ENCODE data around the gene PTPRU. TPM values are rescaled to one million over a fixed set of nuclear protein-coding genes. Genes with fewer than 3 reads are reported as not detected.

The PTPRU gene
- total and polyA plus RNA-seq, 2 experiments from 2014 or later, result 23.2 to 89.7 TPM

GRCh38 chr1:29360768-29361167 lies 124.4 kb downstream of the PTPRU start:
- H3K36me3 ChIP-seq, result no peaks in the 10 kb centered on the region
- TF ChIP-seq CTCF (IDR thresholded peaks at IDR 0.05; ENCODE audit: low read depth, low read length), result no peak
- peaks cover 26% of the 10 kb centered on the region for H3K4me1 ChIP-seq (ENCODE audit: low read depth)
- no peak for DNase-seq (ENCODE audit: low read depth in 1 of 2, low spot score in 1 of 2)
- no peak overlapping the region for H3K4me3 ChIP-seq
- no peaks in the 10 kb centered on the region for H3K27me3 ChIP-seq
- no peak overlapping the region for H3K27ac ChIP-seq
- no peaks in the 10 kb centered on the region for H3K9me3 ChIP-seq (ENCODE audit: low read depth)

- H3K36me3 ChIP-seq, result no peaks in the 10 kb centered on the region
- no peak overlapping the region for H3K27ac ChIP-seq
- no peaks in the 10 kb centered on the region for H3K27me3 ChIP-seq
- no peak overlapping the region for H3K4me3 ChIP-seq
- no peaks in the 10 kb centered on the region for H3K9me3 ChIP-seq (ENCODE audit: low read depth)
- DNase-seq (ENCODE audit: low read depth in 1 of 2, low spot score in 1 of 2), result no peak
- no peak for TF ChIP-seq CTCF (IDR thresholded peaks at IDR 0.05; ENCODE audit: low read depth, low read length)
- peaks cover 26% of the 10 kb centered on the region for H3K4me1 ChIP-seq (ENCODE audit: low read depth)
Measured at GRCh38 chr1:29361686-29362085, 125.4 kb downstream of the PTPRU start.

GRCh38 chr1:29362116-29362515 lies 125.8 kb downstream of the PTPRU start:
- no peak overlapping the region for H3K27ac ChIP-seq
- DNase-seq (ENCODE audit: low read depth in 1 of 2, low spot score in 1 of 2), result no peak
- H3K36me3 ChIP-seq, result no peaks in the 10 kb centered on the region
- no peaks in the 10 kb centered on the region for H3K9me3 ChIP-seq (ENCODE audit: low read depth)
- H3K4me1 ChIP-seq (ENCODE audit: low read depth), result peaks cover 26% of the 10 kb centered on the region
- no peak overlapping the region for H3K4me3 ChIP-seq
- no peaks in the 10 kb centered on the region for H3K27me3 ChIP-seq
- TF ChIP-seq CTCF (IDR thresholded peaks at IDR 0.05; ENCODE audit: low read depth, low read length), result no peak

- no peak overlapping the region for H3K4me3 ChIP-seq
Measured at GRCh38 chr1:29362764-29363163, 126.4 kb downstream of the PTPRU start.

GRCh38 chr1:29363536-29363935 lies 127.2 kb downstream of the PTPRU start:
- Histone ChIP-seq H3K36me3 (no peaks in the 10 kb centered on the region), H3K4me1 (ENCODE audit: low read depth) (peaks cover 24% of the 10 kb centered on the region), H3K9me3 (ENCODE audit: low read depth) (no peaks in the 10 kb centered on the region), H3K27me3 (no peaks in the 10 kb centered on the region), H3K4me3 (no peak overlapping the region), H3K27ac (no peak overlapping the region)
- DNase-seq (ENCODE audit: low read depth in 1 of 2, low spot score in 1 of 2), result no peak
- no peak for TF ChIP-seq CTCF (IDR thresholded peaks at IDR 0.05; ENCODE audit: low read depth, low read length)

More at GRCh38 chr1:29362764-29363163, 126.4 kb downstream of the PTPRU start:
- H3K27me3 ChIP-seq, result no peaks in the 10 kb centered on the region
- H3K4me1 ChIP-seq (ENCODE audit: low read depth), result peaks cover 26% of the 10 kb centered on the region
- H3K36me3 ChIP-seq, result no peaks in the 10 kb centered on the region
- no peak for DNase-seq (ENCODE audit: low read depth in 1 of 2, low spot score in 1 of 2)
- H3K9me3 ChIP-seq (ENCODE audit: low read depth), result no peaks in the 10 kb centered on the region
- TF ChIP-seq CTCF (IDR thresholded peaks at IDR 0.05; ENCODE audit: low read depth, low read length), result no peak
- no peak overlapping the region for H3K27ac ChIP-seq

Measured in cardiac muscle cell (in vitro differentiated cells and primary cell).